ENCODE results near the gene RHOBTB3. TPM values are rescaled to one million over a fixed set of nuclear protein-coding genes. Genes with fewer than 3 reads are reported as not detected.

Gene RHOBTB3, protein sequence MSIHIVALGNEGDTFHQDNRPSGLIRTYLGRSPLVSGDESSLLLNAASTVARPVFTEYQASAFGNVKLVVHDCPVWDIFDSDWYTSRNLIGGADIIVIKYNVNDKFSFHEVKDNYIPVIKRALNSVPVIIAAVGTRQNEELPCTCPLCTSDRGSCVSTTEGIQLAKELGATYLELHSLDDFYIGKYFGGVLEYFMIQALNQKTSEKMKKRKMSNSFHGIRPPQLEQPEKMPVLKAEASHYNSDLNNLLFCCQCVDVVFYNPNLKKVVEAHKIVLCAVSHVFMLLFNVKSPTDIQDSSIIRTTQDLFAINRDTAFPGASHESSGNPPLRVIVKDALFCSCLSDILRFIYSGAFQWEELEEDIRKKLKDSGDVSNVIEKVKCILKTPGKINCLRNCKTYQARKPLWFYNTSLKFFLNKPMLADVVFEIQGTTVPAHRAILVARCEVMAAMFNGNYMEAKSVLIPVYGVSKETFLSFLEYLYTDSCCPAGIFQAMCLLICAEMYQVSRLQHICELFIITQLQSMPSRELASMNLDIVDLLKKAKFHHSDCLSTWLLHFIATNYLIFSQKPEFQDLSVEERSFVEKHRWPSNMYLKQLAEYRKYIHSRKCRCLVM
- 211 and 296 TPM in 2 replicates for total RNA-seq

DNA sequence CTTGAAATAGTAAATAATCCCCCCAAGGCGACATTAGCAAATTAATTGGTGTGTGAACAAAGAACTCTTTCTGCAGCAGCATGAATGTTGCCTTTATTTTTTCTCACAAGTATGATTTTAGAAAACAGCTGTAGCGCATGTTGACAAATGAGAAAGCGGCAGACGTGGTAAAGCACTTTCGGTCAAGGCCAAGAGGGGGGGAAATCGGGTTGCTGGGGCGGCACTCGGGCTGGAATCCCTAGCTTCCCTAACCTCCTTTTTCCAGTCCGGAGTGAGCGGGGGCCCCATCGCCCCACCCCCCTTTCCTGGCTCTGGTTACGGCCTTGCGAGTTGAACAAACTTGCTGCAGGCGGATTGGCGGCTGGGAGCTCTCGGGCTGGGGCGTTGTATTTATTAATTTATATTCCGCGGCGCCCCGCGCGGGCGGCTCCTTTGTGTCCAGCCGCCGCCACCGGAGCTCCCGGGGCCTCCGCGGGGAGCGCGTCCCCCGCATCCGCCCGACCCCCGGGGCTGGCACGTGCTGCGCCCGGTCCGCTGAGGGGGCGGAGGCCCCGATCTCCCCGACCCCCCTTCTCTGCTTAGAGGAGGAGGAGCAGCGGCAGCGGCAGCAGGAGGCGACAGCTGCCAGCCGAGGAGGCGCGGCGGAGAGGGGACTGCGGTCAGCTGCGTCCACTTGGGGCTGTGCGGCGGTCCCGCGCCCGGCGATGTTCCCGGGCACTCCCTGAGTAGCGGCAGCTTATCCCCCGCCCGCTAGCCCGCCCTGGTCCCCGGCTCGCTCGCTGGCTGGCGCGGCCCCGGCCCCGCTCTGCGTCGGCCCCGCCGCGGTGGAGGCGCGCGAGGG is at the start of gene RHOBTB3:
Gene RHOBTB3, plus strand, starts transcription at position 607 of the 841 bp plus-strand sequence. CDS start 347 bp downstream, outside the sequence.

DNA sequence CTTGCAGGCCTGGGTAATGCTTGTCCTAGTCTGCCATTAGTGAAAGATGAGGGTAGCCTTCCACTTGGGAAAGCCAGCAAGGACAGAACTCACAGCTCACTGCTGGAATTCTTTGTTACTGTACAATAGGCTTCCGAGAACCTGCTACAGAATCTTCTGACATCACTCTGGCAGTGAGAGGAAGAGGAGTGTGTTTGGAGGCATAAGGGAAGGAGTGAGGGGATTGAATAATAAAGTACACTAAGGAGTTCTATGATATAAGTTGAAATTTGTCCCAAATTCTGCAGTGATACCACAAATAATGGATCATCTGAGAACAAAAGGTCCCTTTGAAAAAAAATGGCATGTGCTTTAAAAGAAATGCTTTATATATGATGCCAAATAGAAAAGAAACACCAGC is 48.2 kb upstream of the RHOBTB3 start, which contains the start of gene SPATA9:
Gene SPATA9, minus strand, starts transcription at position 101 of the 400 bp plus-strand sequence. CDS start 137 bp downstream, outside the sequence.

DNA sequence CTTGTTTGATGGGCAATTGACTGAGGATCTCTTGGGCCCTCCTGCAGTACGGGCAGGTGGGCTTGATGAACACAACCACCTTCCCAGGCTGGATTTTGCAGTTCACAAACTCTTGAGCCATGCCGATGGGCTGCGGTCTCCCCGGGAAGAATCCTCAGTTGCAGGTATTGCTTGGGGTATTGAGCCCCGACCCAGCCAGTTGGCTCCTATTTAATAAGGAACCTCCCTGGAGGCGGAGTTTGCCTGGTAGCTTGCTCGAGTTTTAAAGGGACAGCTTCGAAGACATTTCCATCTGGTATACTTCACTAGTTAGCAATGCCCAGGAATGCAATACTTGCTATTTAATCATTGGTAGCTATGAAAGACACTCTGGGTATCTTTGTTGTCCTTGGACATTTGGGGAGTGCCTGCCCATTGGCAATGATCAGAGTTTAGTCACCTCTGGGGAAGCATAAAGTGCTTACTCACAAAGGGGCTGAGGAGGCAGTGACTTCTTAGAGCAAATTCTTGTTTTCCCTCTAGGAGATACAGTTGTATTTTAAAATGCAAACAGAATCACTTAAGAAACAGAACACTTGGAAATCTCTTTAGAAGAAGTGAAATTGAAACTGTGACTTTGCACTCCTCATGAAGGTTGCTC is 91.5 kb downstream of the RHOBTB3 start, which contains the start of gene GLRX:
Gene GLRX, minus strand, starts transcription at position 185 of the 640 bp plus-strand sequence. Its CDS starts 64 bp downstream, at position 121.

Other genes starting within 250 kb of the RHOBTB3 start
- gene SKIC3, start 176.4 kb upstream of the RHOBTB3 start, total RNA-seq = 117 and 149 TPM in 2 replicates
- 7.1 and 8.5 TPM in 2 replicates for gene ARSK, start 176.2 kb upstream of the RHOBTB3 start, total RNA-seq
- under 0.01 and 0.32 TPM in 2 replicates for gene GPR150, start 111.2 kb upstream of the RHOBTB3 start, total RNA-seq
- 3.2 and 3.6 TPM in 2 replicates for gene RFESD, start 84.6 kb upstream of the RHOBTB3 start, total RNA-seq
- gene SPATA9, start 48.3 kb upstream of the RHOBTB3 start, total RNA-seq = 0.43 and 0.47 TPM in 2 replicates
- gene GLRX, start 91.4 kb downstream of the RHOBTB3 start, total RNA-seq = 35.2 and 63.4 TPM in 2 replicates
- 23.4 and 74.1 TPM in 2 replicates for gene ELL2, start 230.5 kb downstream of the RHOBTB3 start, total RNA-seq